ENCODE measurements around the gene OCA2. TPM values are rescaled to one million over a fixed set of nuclear protein-coding genes. Genes with fewer than 3 reads are reported as not detected.

The OCA2 gene
- polyA plus RNA-seq, 1 donor from 2014 or later: 0.97 TPM

DNA sequence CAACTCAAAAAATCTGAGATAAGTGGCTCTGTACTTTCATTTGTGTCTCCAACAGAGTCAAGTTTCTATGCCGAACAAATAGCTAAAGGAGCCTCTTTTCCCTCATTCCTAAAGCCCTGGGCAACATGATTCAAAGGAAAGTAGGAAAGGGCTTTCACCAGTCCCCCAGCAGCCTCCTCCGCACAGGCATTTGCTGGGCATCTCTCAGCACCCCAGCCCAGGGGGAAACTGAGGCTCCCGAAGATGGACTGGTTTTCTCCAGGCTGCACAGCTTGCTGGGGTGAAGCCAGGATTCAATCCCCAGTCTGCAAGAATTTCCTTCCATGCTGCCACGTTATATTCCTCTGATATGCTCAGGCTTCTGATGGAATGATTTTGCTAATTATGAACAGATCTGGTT lies 163.8 kb downstream of the OCA2 start:
- Histone ChIP-seq H3K9me3 (ENCODE audit: low read length) (no peaks in the 10 kb centered on the region), H3K79me2 (replicated peaks; ENCODE audit: insufficient read depth, low read length) (no peaks in the 10 kb centered on the region), H3K4me2 (ENCODE audit: low read length) (no peak overlapping the region), H3K27ac (ENCODE audit: low read length) (no peak overlapping the region), H3K27me3 (ENCODE audit: insufficient read depth, low read depth, low read length) (no peaks in the 10 kb centered on the region), H4K20me1 (ENCODE audit: insufficient read depth) (no peaks in the 10 kb centered on the region), H3F3A (ENCODE audit: insufficient read depth, low read length, poor library complexity, severe bottlenecking) (no peaks in the 10 kb centered on the region), H3K9me2 (ENCODE audit: insufficient read depth, low read length) (peaks cover 3% of the 10 kb centered on the region), H2AFZ (ENCODE audit: low read depth, low read length) (no peak overlapping the region), H3K36me3 (ENCODE audit: insufficient read depth, low read length) (no peaks in the 10 kb centered on the region), H3K4me3 (ENCODE audit: low read length) (no peak overlapping the region), H3K9ac (ENCODE audit: low read length) (no peak overlapping the region)
- TF ChIP-seq MXI1 (conservative IDR thresholded peaks at IDR 0.05; ENCODE audit: poor library complexity, severe bottlenecking) (no peak), EZH2 (IDR thresholded peaks at IDR 0.05; ENCODE audit: borderline replicate concordance, insufficient read depth, low read length, poor library complexity, severe bottlenecking) (no peak), POLR2AphosphoS5 (IDR thresholded peaks at IDR 0.05) (no peak), TAF1 (IDR thresholded peaks at IDR 0.05; ENCODE audit: low read depth) (no peak), RAD21 (conservative IDR thresholded peaks at IDR 0.05) (no peak), REST (IDR thresholded peaks at IDR 0.05; ENCODE audit: borderline replicate concordance) (no peak), SMC3 (conservative IDR thresholded peaks at IDR 0.05; ENCODE audit: poor library complexity) (no peak), EP300 (conservative IDR thresholded peaks at IDR 0.05; ENCODE audit: poor library complexity, severe bottlenecking) (no peak)
- TF ChIP-seq, protein P1, sequence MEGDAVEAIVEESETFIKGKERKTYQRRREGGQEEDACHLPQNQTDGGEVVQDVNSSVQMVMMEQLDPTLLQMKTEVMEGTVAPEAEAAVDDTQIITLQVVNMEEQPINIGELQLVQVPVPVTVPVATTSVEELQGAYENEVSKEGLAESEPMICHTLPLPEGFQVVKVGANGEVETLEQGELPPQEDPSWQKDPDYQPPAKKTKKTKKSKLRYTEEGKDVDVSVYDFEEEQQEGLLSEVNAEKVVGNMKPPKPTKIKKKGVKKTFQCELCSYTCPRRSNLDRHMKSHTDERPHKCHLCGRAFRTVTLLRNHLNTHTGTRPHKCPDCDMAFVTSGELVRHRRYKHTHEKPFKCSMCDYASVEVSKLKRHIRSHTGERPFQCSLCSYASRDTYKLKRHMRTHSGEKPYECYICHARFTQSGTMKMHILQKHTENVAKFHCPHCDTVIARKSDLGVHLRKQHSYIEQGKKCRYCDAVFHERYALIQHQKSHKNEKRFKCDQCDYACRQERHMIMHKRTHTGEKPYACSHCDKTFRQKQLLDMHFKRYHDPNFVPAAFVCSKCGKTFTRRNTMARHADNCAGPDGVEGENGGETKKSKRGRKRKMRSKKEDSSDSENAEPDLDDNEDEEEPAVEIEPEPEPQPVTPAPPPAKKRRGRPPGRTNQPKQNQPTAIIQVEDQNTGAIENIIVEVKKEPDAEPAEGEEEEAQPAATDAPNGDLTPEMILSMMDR (IDR thresholded peaks at IDR 0.05; ENCODE audit: poor library complexity, severe bottlenecking): no peak

- no peaks in the 10 kb centered on the region for H4K20me1 ChIP-seq (ENCODE audit: insufficient read depth)
- TF ChIP-seq SMC3 (conservative IDR thresholded peaks at IDR 0.05; ENCODE audit: poor library complexity) (no peak), MXI1 (conservative IDR thresholded peaks at IDR 0.05; ENCODE audit: poor library complexity, severe bottlenecking) (no peak), RAD21 (conservative IDR thresholded peaks at IDR 0.05) (no peak), EP300 (conservative IDR thresholded peaks at IDR 0.05; ENCODE audit: poor library complexity, severe bottlenecking) (no peak), POLR2AphosphoS5 (IDR thresholded peaks at IDR 0.05) (no peak), REST (IDR thresholded peaks at IDR 0.05; ENCODE audit: borderline replicate concordance) (no peak), EZH2 (IDR thresholded peaks at IDR 0.05; ENCODE audit: borderline replicate concordance, insufficient read depth, low read length, poor library complexity, severe bottlenecking) (no peak), TAF1 (IDR thresholded peaks at IDR 0.05; ENCODE audit: low read depth) (no peak)
- TF ChIP-seq, protein P1 (IDR thresholded peaks at IDR 0.05; ENCODE audit: poor library complexity, severe bottlenecking): no peak
- no peak overlapping the region for H3K4me3 ChIP-seq (ENCODE audit: low read length)
- peaks cover 3% of the 10 kb centered on the region for H3K9me2 ChIP-seq (ENCODE audit: insufficient read depth, low read length)
- H2AFZ ChIP-seq (ENCODE audit: low read depth, low read length): no peak overlapping the region
- H3K4me2 ChIP-seq (ENCODE audit: low read length): no peak overlapping the region
- H3K9ac ChIP-seq (ENCODE audit: low read length): no peak overlapping the region
- H3F3A ChIP-seq (ENCODE audit: insufficient read depth, low read length, poor library complexity, severe bottlenecking): no peaks in the 10 kb centered on the region
- no peaks in the 10 kb centered on the region for H3K79me2 ChIP-seq (replicated peaks; ENCODE audit: insufficient read depth, low read length)
- H3K36me3 ChIP-seq (ENCODE audit: insufficient read depth, low read length): no peaks in the 10 kb centered on the region
- no peaks in the 10 kb centered on the region for H3K27me3 ChIP-seq (ENCODE audit: insufficient read depth, low read depth, low read length)
- no peaks in the 10 kb centered on the region for H3K9me3 ChIP-seq (ENCODE audit: low read length)
- H3K27ac ChIP-seq (ENCODE audit: low read length): no peak overlapping the region
Measured at GRCh38 chr15:27934782-27935181, 164.3 kb downstream of the OCA2 start.

Data from neural cell (in vitro differentiated cells).